Measurements from ENCODE around the gene FBXO11. TPM values are rescaled to one million over a fixed set of nuclear protein-coding genes. Genes with fewer than 3 reads are reported as not detected.
"Not testable (repeated sequence)": the region's sequence is repeated elsewhere in the genome, so short reads cannot be mapped to it uniquely, and the experiment has no call there.

Gene FBXO11
- total and polyA plus RNA-seq, 2 experiments from 2014 or later: 27.4 to 43.5 TPM

DNA sequence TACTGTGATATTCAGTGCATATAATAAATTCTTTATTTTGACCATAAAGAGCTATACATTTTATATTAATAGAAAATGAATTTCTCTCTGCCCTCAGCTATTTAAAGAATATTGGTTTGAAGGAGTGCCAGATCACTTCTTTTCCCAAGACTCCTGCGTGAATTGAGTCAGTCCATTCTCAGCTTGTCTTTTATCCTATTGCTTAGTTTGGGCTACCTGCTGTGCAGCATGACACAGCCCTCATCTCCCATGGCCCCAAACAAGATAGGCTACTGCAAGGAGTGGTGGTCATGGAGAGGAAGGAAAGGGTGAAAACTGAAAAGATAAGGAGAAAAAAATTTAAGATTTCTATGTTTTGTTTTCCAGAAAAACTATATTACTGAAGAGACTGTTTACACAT lies 10.1 kb upstream of the FBXO11 start:
- TF ChIP-seq, protein P1, sequence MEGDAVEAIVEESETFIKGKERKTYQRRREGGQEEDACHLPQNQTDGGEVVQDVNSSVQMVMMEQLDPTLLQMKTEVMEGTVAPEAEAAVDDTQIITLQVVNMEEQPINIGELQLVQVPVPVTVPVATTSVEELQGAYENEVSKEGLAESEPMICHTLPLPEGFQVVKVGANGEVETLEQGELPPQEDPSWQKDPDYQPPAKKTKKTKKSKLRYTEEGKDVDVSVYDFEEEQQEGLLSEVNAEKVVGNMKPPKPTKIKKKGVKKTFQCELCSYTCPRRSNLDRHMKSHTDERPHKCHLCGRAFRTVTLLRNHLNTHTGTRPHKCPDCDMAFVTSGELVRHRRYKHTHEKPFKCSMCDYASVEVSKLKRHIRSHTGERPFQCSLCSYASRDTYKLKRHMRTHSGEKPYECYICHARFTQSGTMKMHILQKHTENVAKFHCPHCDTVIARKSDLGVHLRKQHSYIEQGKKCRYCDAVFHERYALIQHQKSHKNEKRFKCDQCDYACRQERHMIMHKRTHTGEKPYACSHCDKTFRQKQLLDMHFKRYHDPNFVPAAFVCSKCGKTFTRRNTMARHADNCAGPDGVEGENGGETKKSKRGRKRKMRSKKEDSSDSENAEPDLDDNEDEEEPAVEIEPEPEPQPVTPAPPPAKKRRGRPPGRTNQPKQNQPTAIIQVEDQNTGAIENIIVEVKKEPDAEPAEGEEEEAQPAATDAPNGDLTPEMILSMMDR (IDR thresholded peaks at IDR 0.05; ENCODE audit: low read depth, low read length): no peak
- Histone ChIP-seq H3K9me3 (ENCODE audit: low read depth) (no peaks in the 10 kb centered on the region), H3K36me3 (no peaks in the 10 kb centered on the region), H3K27ac (no peak overlapping the region), H3K4me3 (no peak overlapping the region), H3K27me3 (no peaks in the 10 kb centered on the region), H3K4me1 (ENCODE audit: low read depth) (no peaks in the 10 kb centered on the region)
- no peak for DNase-seq (ENCODE audit: low read depth in 1 of 2, low spot score in 1 of 2)

DNA sequence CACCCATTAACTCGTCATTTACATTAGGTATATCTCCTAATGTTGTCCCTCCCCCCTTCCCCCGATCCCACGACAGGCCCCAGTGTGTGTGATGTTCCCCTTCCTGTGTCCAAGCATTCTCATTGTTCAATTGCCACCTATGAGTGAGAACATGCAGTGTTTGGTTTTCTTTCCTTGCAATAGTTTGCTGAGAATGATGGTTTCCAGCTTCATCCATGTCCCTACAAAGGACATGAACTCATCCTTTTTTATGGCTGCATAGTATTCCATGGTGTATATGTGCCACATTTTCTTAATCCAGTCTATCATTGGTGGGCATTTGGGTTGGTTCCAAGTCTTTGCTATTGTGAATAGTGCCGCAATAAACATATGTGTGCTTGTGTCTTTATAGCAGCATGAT lies 4.4 kb upstream of the FBXO11 start:
- not testable (repeated sequence) for H3K27ac ChIP-seq; H3K9me3 ChIP-seq (ENCODE audit: low read depth); H3K27me3 ChIP-seq; H3K36me3 ChIP-seq; H3K4me1 ChIP-seq (ENCODE audit: low read depth); H3K4me3 ChIP-seq; DNase-seq (ENCODE audit: low read depth in 1 of 2, low spot score in 1 of 2)

DNA sequence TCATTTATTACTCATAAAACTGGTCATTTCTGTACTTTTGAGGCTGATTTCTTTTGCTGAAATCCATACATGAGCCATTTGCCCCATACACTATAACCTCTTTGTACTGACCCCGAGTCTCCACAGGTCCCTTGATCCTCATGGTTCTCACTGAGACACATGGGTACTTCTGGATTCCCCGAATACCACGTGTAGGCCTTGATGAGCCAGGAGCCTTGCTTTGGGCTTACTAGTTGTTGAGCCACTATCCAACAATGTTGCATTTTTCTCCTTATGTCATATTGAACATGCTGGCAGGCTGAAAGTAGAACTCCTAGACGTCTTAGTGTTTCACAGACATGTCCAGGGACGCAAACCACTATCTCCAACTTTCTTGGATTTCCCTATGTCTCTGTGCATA lies 2.4 kb upstream of the FBXO11 start:
- Histone ChIP-seq H3K9me3 (ENCODE audit: low read depth) (no peaks in the 10 kb centered on the region), H3K4me1 (ENCODE audit: low read depth) (peaks cover 5% of the 10 kb centered on the region), H3K4me3 (no peak overlapping the region), H3K27ac (no peak overlapping the region), H3K36me3 (no peaks in the 10 kb centered on the region), H3K27me3 (no peaks in the 10 kb centered on the region)
- DNase-seq (ENCODE audit: low read depth in 1 of 2, low spot score in 1 of 2): no peak
- TF ChIP-seq, protein P1 (IDR thresholded peaks at IDR 0.05; ENCODE audit: low read depth, low read length): no peak

DNA sequence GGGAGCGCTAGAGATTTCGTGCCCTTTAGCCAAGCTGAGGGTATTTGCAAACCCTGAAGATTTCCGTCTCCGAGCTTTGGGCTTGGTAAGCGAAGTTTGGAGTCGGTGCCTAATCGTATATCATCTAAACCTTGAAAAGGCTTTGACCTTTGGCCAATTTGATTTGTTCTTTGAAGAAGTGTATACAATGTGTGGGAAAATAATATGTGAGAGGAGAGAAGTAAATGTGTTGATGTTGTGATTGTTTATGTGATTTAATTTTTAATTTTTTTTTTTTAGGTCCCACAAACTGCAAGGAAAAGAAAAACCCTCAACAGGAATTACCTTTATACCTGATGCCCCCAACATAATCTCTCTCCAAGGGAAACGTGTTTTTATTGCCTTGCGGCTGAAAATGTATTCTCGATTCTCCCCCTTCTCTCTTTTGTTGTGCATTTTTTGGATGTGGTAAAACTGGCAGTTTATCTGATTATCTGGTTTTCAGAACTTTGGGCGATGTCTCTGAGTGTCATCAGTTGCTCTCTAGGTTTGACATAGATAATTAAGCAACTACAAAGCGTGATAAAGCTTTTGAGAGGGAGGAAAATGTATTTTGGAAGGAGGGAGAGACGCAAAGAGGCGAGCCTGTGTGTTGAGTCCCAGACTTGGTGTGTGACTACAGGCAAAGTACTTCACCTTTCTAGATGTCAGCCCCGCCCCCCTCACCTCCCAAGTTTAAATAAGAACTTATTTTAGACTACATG lies 912 bp upstream of the FBXO11 start:
- Histone ChIP-seq H3K4me3 (peak overlapping the region; percentile 98), H3K27me3 (no peaks in the 10 kb centered on the region), H3K36me3 (no peaks in the 10 kb centered on the region), H3K9me3 (ENCODE audit: low read depth) (no peaks in the 10 kb centered on the region), H3K27ac (peak overlapping the region; percentile 99), H3K4me1 (ENCODE audit: low read depth) (peaks cover 15% of the 10 kb centered on the region)
- DNase-seq (ENCODE audit: low read depth in 1 of 2, low spot score in 1 of 2): peak in 1 of 2 donors; percentile 27
- TF ChIP-seq, protein P1 (IDR thresholded peaks at IDR 0.05; ENCODE audit: low read depth, low read length): no peak

DNA sequence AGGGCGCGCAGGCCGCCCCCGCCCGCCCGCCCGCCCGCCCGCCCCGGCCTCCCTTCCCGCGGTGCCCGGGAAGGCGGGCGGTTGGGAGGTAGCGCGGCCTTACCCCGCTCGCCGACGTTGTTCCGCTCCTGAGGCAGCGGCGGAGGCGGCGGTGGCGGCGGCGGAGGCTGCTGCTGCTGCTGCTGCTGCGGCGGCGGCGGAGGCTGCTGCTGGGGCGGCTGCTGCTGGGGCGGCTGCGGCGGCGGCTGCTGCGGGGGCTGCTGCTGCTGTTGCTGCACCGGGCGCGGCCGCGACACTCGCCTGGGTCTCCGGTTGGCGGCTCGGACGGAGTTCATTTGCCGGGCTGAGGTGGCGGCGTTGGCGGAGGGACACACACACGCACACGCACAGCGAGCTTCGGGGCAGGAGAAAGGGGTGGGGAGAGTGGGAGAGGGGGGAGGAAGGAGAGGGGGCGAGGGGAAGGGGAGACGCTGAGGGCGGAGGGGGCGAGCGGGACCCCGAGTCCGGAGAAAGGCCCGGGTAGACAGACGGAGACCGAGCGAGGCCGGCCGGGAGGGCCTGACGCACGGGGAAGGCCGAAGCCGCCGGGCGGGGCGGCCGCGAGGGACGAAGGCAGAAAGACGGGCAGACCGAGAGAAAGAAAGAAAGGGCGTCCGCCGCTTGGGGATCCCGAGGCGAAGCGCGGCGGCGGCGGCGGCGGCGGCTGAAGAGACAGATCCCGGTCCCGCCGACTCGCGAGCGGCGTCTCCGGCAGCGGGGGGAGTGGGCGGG lies 727 bp downstream of the FBXO11 start:
- no peaks in the 10 kb centered on the region for H3K9me3 ChIP-seq (ENCODE audit: low read depth)
- peak; percentile 63 to 82 for DNase-seq (ENCODE audit: low read depth in 1 of 2, low spot score in 1 of 2)
- TF ChIP-seq, protein P1 (IDR thresholded peaks at IDR 0.05; ENCODE audit: low read depth, low read length): no peak
- H3K27ac ChIP-seq: peak overlapping the region; percentile 99
- H3K27me3 ChIP-seq: no peaks in the 10 kb centered on the region
- H3K4me1 ChIP-seq (ENCODE audit: low read depth): peaks cover 16% of the 10 kb centered on the region
- H3K4me3 ChIP-seq: peak overlapping the region; percentile 98
- no peaks in the 10 kb centered on the region for H3K36me3 ChIP-seq
